ENCODE results near the gene TMEM127. TPM values are rescaled to one million over a fixed set of nuclear protein-coding genes. Genes with fewer than 3 reads are reported as not detected.

Gene TMEM127
- total RNA-seq, 1 experiment from 2014 or later, result 8.1 TPM

DNA sequence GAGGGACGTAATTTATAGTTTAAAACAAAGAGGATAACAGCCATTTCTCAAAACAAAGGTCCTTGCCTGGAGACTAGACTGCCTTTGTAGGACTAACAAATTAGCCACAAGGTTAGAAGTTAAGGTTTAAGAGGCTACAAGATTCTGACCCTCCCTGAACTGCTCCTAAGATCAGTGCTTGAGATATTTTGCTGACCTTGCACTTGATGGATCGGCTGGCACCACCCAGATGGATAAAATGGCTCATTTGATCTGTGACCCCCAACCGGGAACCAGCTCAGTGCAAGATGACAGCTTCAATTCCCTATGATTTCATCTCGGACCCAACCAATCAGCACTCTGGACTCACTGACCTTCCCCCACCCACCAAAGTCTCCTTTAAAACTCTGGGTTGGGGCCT, 53.5 kb downstream of the TMEM127 start:
- DNase-seq (ENCODE audit: low spot score), result no peak
- in situ Hi-C loops (cut with HindIII; ENCODE audit: low sequenced_read_pairs), result no loop called here

DNA sequence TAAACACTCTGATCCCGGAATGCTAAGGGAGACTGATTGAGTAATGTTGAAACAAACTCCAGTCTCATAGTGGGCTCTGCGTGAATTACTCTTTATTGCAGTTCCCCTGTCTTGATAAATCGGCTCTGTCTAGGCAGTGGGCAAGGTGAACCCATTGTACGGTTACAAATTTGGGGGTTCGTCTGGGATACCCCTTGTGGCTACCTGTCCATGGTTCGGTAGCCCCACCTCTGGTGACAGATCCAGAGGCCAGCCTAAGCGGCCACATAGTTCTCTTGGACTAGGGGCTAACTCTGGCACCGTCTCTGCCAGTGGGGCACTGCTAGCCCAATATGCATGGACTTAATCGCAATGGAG, 56.1 kb downstream of the TMEM127 start:
- no peak for DNase-seq (ENCODE audit: low spot score)
- in situ Hi-C loops (cut with HindIII; ENCODE audit: low sequenced_read_pairs), result no loop called here

DNA sequence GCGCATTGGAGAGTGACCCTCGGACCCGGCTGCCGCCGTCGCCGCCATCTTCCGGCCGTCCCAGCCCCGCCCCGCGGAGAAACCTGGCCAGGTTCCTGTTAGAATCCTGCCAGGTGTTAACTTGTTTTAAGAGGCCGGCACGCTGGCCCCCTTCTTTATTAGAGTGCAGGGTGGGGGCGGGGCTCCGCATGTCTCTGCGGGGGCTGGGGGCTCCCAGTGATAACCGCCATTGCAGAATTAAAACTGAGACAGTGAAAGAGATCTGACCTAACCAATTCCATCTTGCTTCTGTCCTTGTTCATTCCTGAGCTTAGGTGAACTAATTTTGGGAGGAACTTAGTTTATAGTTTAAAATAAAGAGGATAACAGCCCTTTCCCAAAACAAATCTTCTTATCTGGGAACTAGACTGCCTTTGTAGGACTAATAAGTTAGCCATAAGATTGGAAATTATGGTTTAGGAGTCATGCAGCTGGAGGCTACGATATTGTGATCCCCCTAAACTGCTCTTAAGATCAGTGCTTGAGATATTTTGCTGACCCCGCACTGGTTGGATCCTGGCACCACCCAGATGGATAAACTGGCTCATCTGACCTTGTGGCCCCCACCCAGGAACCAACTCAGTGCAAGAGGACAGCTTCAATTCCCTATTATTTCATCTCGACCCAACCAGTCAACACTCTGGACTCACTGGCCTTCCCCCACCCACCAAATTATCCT, 56.6 kb downstream of the TMEM127 start:
- no peak for DNase-seq (ENCODE audit: low spot score)
- in situ Hi-C loops (cut with HindIII; ENCODE audit: low sequenced_read_pairs), result no loop called here

DNA sequence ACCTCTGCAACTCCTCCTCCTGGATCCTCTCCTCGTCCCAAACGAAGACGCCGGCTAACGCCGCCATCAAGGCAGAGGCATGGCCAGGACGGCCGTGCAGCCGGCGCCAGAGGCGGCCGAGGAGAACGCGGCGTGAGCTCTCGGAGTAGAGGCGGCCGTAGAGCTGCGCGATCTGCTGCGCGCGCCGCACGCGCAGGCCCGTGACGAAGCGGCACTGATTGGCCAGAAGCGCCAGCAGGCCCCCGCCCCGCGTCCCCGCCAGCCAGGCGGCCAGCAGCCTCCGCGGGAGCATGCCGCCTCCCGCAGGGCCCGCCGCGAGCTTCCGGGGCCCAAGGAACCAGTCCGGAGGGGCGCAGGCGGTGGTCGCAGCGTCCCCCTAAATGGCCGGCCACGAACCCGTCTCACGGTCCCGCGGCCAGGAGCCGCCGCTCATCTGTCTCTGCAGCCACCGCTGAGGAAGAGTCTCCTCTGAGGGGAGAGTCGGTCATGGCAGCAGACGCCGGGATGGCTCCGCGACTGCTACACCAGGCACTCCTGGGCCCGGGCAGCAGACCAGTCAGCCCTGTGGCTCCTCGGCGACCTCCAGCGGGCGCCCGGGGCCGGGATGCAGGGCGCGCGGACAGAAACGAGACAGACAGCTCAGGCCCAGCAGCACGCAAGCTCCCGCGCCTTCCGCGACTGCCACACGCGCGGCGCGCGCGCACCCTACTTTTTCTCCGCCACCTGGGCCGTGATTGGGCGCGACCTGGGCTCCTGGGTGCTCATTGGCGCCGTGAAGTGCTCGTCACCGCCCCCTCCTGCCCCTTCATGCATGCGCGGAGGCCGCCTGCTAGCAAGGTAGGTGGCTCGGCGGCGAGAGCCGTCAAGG, 57.4 kb downstream of the TMEM127 start, which contains the start of gene STARD7:
Gene STARD7, minus strand, starts transcription at position 685 of the 868 bp plus-strand sequence. Its CDS starts 393 bp downstream, at position 292.
- in situ Hi-C loops (cut with HindIII; ENCODE audit: low sequenced_read_pairs), result no loop called here
- peak; percentile 97 for DNase-seq (ENCODE audit: low spot score)

DNA sequence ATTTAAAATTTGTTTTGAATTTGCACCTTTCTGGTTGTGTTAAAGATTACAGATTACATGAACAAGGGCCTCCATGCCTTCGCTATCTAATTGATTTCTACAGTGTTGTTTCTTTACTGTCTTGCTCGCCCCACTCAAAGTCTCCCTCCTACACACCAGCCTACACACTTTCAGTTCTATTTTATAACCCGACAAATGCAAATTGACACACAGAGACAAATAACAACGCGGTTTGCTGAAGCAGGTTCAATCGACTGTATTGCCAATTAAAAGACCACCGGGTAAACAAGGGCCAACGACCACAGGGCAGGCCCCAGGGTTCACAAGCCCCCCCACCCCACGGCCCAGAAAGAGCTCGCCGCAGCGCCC, 58.0 kb downstream of the TMEM127 start:
- in situ Hi-C loops (cut with HindIII; ENCODE audit: low sequenced_read_pairs), result no loop called here
- DNase-seq (ENCODE audit: low spot score), result no peak

DNA sequence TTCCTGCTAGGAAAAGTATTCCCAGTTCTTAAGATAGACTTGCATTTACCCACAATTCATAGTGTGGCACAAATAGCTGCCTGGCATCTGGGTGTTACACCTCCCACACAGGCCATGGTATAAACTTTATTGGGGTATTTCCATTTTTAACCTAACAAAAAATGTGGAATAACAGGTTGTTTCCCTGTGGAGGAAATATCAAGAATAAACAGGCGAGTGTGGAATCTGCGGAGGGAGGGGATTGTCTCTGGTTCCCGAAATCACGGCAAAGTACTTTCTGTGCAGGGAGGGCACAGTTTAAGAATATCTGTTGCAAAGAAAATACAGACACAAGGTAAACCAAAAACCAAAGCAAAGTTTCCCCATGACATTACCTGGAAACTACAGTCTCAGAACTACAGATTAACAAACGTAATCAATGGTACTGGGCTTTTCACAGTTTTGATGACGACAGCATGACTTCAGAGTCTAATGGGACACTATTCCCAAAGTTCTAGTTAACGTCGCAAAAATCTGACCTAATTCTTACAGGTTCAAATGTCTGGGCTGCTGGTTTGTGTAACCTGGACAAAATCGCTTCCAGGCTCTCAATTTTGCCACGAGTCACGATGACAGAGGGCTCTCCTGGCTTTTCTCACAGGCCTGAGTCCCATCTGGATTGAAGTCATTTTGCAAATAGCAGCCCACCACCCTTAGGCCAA, 58.6 kb downstream of the TMEM127 start:
- DNase-seq (ENCODE audit: low spot score), result no peak

DNA sequence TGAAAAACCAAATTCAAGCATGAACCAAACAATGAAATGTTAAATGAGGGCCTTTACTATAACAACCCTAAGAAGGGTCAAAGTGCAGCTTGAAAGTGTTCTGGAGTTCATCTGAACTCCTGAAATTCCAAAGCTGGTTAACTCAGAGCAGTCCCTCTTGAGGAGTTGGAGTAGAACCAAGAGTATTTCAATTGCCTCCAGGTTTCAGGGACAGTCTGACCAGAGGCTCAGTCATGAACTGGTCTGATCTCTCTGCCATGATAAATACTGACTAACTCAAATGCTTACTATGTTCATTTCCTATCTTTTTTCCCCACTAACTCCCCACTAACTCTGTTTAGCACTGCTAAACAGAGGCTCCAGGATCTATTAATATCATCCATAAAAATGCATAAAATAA, 59.9 kb downstream of the TMEM127 start:
- DNase-seq (ENCODE audit: low spot score), result no peak
- in situ Hi-C loops (cut with HindIII; ENCODE audit: low sequenced_read_pairs), result no loop called here

More for the DNA sequence above, 58.6 kb downstream of the TMEM127 start:
- in situ Hi-C loops (cut with HindIII; ENCODE audit: low sequenced_read_pairs), result no loop called here

DNA sequence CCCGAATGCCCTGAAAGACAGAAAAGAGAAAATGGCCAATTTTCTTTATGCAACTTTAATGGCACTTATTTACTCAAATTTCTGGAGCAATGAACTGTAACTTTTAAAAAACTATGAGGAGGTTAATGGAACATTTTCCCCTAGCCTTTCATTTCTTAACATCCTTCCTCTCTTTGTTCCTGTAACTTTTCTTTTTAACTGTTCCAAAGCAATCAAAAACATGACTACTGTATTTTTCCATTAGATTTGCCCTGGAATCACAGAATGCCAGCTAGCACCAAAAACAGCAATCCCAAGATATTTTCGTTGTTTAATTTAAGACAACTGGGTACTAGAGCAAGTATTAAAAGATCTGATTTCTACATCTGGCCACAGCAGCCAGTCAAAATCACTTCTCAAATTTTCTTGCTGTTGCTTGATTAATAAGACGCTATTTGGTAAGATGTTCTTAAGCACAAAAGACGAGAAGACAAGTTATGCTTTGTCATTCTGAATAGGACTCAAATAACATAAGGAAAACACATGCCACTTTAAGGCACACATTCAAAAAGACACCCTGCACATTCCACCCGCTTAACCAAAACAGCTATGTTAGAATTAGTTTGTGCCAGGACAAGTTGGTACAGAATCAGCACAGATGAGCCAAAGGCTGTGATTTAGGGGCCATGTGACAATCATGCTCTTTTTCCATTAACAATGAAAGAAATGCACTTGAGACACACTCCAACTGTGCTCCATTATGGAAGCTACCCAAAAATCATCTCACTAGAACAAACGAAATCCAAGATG, 60.8 kb downstream of the TMEM127 start:
- DNase-seq (ENCODE audit: low spot score), result peak; percentile 30
- in situ Hi-C loops (cut with HindIII; ENCODE audit: low sequenced_read_pairs), result no loop called here

DNA sequence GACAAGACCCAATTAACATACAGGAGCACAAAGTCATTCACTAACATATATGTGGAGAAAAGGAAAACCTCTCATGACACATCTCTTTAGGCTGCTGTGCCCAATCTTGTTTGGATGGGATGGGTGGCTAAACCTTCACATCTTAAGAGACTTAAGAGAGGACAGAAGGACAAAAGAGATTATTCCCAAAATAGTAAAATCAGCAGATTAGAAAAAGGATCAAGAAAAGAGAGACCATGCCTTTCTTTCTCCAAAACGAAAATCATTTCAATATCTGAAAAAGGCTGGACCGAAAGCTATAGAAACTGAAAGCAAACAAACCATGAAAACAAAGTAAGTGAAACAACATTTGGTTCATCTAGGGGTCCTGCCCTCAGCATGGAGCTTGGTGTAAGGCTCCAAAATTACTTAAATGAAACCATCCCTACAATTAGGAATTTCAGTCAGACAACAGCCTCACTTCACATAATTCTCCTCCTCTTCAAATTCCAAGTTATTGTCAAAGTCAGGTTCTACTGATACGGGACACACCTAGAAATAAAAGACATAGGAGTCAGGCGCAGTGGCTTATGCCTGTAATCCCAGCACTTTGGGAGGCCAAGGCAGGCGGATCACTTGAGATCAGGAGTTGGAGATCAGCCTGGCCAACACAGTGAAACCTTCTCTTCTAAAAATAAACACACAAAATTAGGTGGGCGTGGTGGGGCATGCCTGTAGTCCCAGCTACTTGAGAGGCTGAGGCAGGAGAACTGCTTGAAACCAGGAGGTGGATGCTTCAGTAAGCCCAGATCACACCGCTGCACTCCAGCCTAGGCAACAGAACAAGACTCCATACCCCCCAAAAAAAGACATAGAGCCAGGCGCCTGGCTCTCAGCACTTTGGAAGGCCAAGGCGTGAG, 62.4 kb downstream of the TMEM127 start:
- DNase-seq (ENCODE audit: low spot score), result no peak
- in situ Hi-C loops (cut with HindIII; ENCODE audit: low sequenced_read_pairs), result no loop called here

DNA sequence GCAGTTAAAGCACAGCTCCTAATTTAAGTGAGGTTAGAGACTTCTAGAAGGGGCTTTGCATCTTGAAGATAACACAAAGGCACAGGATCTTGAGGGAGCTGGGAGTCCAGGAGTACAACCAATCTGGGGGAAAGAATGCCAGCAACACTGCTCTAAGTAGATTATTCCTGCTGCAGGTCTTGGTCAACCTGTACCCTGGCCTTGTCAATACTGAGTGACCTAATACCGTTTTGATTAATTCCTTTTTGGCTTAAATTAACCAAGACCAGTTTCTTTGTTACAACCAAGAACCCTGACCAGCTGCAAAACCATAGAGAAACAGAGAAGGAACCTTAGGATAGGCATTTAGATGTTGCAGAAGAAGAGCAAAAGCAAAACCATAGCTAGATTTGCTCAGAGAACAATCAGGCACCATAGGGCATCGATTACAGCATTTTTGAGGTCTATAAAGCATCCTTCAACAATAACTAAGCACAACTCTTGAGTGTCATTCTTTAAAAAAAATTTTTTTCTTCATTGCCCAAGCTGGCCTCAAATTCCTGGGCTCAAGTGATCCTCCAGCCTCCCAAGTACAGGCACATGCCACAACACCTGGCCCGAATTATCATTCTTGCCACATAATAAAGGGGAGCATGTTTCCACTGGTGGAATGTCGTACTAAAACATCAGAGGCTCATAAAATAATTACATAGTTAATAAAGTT, 63.5 kb downstream of the TMEM127 start:
- DNase-seq (ENCODE audit: low spot score), result no peak
- in situ Hi-C loops (cut with HindIII; ENCODE audit: low sequenced_read_pairs), result no loop called here

DNA sequence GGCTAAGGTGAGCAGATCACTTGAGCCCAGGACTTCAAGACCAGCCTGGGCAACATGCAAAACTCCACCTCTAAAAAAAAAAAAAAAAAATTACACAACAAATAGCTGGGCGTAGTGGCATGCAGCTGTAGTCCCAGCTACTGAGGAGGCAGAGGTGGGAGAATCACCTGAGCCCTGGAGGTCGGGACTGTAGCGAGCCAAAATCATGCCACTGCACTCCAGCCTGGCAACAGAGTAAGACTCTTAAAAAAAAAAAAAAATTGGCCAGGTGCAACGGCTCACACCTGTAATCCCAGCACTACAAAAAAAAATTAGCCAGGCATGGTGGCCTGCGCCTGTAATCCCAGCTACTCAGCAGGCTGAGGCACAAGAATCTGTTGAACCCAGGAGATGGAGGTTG, 64.5 kb downstream of the TMEM127 start:
- in situ Hi-C loops (cut with HindIII; ENCODE audit: low sequenced_read_pairs), result no loop called here
- no peak for DNase-seq (ENCODE audit: low spot score)

DNA sequence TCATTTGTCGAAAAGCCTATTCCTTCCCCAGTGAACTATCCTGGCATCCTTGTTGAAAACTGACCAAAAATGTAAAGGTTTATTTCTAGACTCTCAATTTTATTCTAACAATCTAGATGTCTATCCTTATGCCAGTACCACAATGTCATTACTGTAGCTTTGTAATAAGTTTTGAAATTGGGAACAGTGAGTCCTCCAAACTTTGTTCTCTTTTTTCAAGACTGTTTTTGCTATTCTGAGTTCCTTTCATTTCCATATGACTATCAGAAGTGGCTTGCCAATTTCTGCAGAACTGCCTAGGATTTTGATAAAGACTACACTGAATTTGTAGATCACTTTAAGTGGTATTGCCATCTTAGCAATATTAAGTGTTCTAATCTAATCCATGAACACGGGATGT, 66.9 kb downstream of the TMEM127 start:
- in situ Hi-C loops (cut with HindIII; ENCODE audit: low sequenced_read_pairs), result no loop called here
- no peak for DNase-seq (ENCODE audit: low spot score)

Other genes with a start within 250 kb of the TMEM127 start
- gene GPAT2, start 231.1 kb downstream of the TMEM127 start, total RNA-seq (2014; rRNA removed; shearing (Covaris generic)), result not detected in 2 replicates
- 0.37 TPM in 1 of 2 replicates, not detected in the other for gene ADRA2B, start 149.4 kb downstream of the TMEM127 start, total RNA-seq (2014; rRNA removed; shearing (Covaris generic))
- 2.6 TPM in 1 of 2 replicates, not detected in the other for gene ASTL, start 127.5 kb downstream of the TMEM127 start, total RNA-seq (2014; rRNA removed; shearing (Covaris generic))
- 37.2 and 44.4 TPM in 2 replicates for gene DUSP2, start 120.6 kb downstream of the TMEM127 start, total RNA-seq (2014; rRNA removed; shearing (Covaris generic))
- 117 and 144 TPM in 2 replicates for gene STARD7, start 57.2 kb downstream of the TMEM127 start, total RNA-seq (2014; rRNA removed; shearing (Covaris generic))
- gene CIAO1, start 228 bp upstream of the TMEM127 start, total RNA-seq (2014; rRNA removed; shearing (Covaris generic)), result 120 and 126 TPM in 2 replicates
- gene SNRNP200, start 39.5 kb upstream of the TMEM127 start, total RNA-seq (2014; rRNA removed; shearing (Covaris generic)), result 79.0 and 89.2 TPM in 2 replicates
- 26.8 and 32.3 TPM in 2 replicates for gene ITPRIPL1, start 59.3 kb upstream of the TMEM127 start, total RNA-seq (2014; rRNA removed; shearing (Covaris generic))
- 55.2 and 56.8 TPM in 2 replicates for gene NCAPH, start 69.8 kb upstream of the TMEM127 start, total RNA-seq (2014; rRNA removed; shearing (Covaris generic))
- not detected in 2 replicates for gene NEURL3, start 239.4 kb upstream of the TMEM127 start, total RNA-seq (2014; rRNA removed; shearing (Covaris generic))

Data from G401 (cell line).